Panc1 (cell line): ENCODE measurements around the gene CYRIA. TPM values are rescaled to one million over a fixed set of nuclear protein-coding genes. Genes with fewer than 3 reads are reported as not detected.

Source experiments
- ATAC-seq: fragments of 200-7000 bp; cut with Tn5 transposase; 2 replicates; pipeline ENCODE4 v1.9.1; 2020; ENCODE audit warnings: mild to moderate bottlenecking, moderate library complexity
- BruUV-seq: library from RNA; stranded (reverse); fragments of 400-500 nt; replicated peaks from 2 replicates; lab custom pipeline; 2021; lab: Mats Ljungman, UMichigan
- CTCF ChIA-PET: fragments of 300-600 bp; sonication (Branson Sonifier 250); formaldehyde crosslinking; loops from one replicate; lab custom pipeline; 2022; ENCODE audit warnings: antibody characterized with exemption; lab: Charles Lee
- POLR2A ChIA-PET: fragments of 300-600 bp; sonication (Branson Sonifier 250); formaldehyde crosslinking; loops from one replicate; lab custom pipeline; 2022; ENCODE audit warnings: antibody characterized with exemption; lab: Charles Lee
- DNase-seq: peaks from one replicate; pipeline ENCODE4 v3.0.0-alpha.2; 2010; ENCODE audit warnings: low read depth, low spot score
- H3K27ac ChIP-seq: 2 replicates; pipeline ENCODE4 v1.5.1; 2011; ENCODE audit warnings: mild to moderate bottlenecking, low read length, inconsistent platforms
- H3K27me3 ChIP-seq: fragments of 200-500 bp; sonication (Bioruptor generic); 2 replicates; pipeline ENCODE4 v1.6.0; 2014; ENCODE audit warnings: low read length, inconsistent platforms; ENCODE audit not compliant: control insufficient read depth, insufficient read depth
- H3K36me3 ChIP-seq: fragments of 200-500 bp; sonication (Bioruptor generic); 2 replicates; pipeline ENCODE4 v1.5.1; 2014; ENCODE audit warnings: inconsistent platforms, mild to moderate bottlenecking, low read length, moderate library complexity; ENCODE audit not compliant: control insufficient read depth, insufficient read depth
- H3K4me1 ChIP-seq: 2 replicates; pipeline ENCODE4 v1.5.1; 2011; ENCODE audit warnings: inconsistent platforms, mild to moderate bottlenecking, low read length, moderate library complexity; ENCODE audit not compliant: control insufficient read depth, insufficient read depth
- H3K4me3 ChIP-seq, 2 experiments: 2 replicates each; pipeline ENCODE4 v1.5.1; 2011 to 2012; ENCODE audit warnings: low read depth in 2 of 2, low read length in 2 of 2, mild to moderate bottlenecking in 2 of 2, inconsistent platforms in 1 of 2, moderate library complexity in 1 of 2
- H3K9me3 ChIP-seq: fragments of 200-500 bp; sonication (Bioruptor generic); 2 replicates; pipeline ENCODE4 v1.5.1; 2014; ENCODE audit warnings: low read depth, mild to moderate bottlenecking, inconsistent platforms, low read length, moderate library complexity; ENCODE audit not compliant: control insufficient read depth, insufficient read depth
- POLR2AphosphoS5 ChIP-seq: IDR thresholded peaks from 2 replicates; pipeline ENCODE4 v1.6.1; 2012; ENCODE audit warnings: mild to moderate bottlenecking, low read depth, low read length, moderate library complexity
- SIN3A ChIP-seq: IDR thresholded peaks from 2 replicates; pipeline ENCODE4 v1.6.1; 2012; ENCODE audit warnings: low read depth, mild to moderate bottlenecking, low read length, moderate library complexity, borderline replicate concordance; ENCODE audit not compliant: insufficient read depth
- TCF7L2 ChIP-seq: IDR thresholded peaks from 2 replicates; pipeline ENCODE4 v1.6.1; 2011; ENCODE audit warnings: mild to moderate bottlenecking, low read depth, low read length, inconsistent platforms
- in situ Hi-C: cut with HindIII; loops from 2 replicates; pipeline ENCODE4 v1.10.0; 2016; ENCODE audit warnings: low sequenced_read_pairs, low pct_unique_long_range_greater_than_20kb
- intact Hi-C: fragments of 100-400 bp; cut with micrococcal nuclease; formaldehyde crosslinking; loops from one replicate; pipeline ENCODE4 v1.10.0; 2022; ENCODE audit not compliant: unreplicated experiment
- total RNA-seq: library from RNA; stranded (reverse); gene quantifications from one replicate; pipeline ENCODE4 v1.2.1, GENCODE V29; 2021; ENCODE audit not compliant: unreplicated experiment
- TF ChIP-seq, protein P1 (sequence below): fragments of 450-650 bp; IDR thresholded peaks from 2 replicates; pipeline ENCODE4 v1.5.1; 2017; ENCODE audit warnings: mild to moderate bottlenecking
- TF ChIP-seq, protein P2 (sequence below), 2 experiments: IDR thresholded peaks; 2 replicates each; pipeline ENCODE4 v1.6.1; 2011 to 2012; ENCODE audit warnings: low read depth in 2 of 2, control low read depth in 1 of 2, low read length in 1 of 2, mild to moderate bottlenecking in 1 of 2, moderate library complexity in 1 of 2; ENCODE audit not compliant: insufficient read depth in 1 of 2

The CYRIA gene
- total RNA-seq, 1 experiment from 2014 or later: 0.13 TPM

DNA sequence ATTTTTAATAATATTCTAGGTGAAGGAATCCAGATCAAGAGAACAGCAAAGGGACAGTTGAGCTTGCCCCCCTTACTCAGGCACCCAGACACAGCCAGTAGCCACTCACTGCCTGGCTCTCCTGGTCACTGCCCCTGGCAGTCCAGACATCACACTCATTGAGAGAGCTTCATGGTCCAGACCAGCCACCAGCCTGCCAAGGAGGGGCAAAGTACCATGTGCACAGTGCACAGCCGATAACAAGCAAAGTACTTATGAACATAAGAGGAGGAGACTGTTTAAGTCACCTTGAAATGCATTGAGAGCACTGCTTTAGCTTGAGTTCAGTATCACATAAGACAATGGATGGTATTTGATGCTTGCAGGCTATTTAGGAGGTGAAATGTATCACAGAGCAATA lies 21.6 kb upstream of the CYRIA start:
- no peaks in the 10 kb centered on the region for H3K4me1 ChIP-seq
- no peak overlapping the region for H3K4me3 ChIP-seq
- H3K27ac ChIP-seq: no peak overlapping the region
- POLR2A ChIA-PET: no interaction called here
- no TSS peak for BruUV-seq
- in situ Hi-C loops (no loop called here), intact Hi-C loops (no loop called here)
- no peak for DNase-seq
- ATAC-seq: no peak
- TF ChIP-seq SIN3A: no peak
- TF ChIP-seq, protein P1, sequence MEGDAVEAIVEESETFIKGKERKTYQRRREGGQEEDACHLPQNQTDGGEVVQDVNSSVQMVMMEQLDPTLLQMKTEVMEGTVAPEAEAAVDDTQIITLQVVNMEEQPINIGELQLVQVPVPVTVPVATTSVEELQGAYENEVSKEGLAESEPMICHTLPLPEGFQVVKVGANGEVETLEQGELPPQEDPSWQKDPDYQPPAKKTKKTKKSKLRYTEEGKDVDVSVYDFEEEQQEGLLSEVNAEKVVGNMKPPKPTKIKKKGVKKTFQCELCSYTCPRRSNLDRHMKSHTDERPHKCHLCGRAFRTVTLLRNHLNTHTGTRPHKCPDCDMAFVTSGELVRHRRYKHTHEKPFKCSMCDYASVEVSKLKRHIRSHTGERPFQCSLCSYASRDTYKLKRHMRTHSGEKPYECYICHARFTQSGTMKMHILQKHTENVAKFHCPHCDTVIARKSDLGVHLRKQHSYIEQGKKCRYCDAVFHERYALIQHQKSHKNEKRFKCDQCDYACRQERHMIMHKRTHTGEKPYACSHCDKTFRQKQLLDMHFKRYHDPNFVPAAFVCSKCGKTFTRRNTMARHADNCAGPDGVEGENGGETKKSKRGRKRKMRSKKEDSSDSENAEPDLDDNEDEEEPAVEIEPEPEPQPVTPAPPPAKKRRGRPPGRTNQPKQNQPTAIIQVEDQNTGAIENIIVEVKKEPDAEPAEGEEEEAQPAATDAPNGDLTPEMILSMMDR: no peak
- no peak for TF ChIP-seq TCF7L2
- TF ChIP-seq, protein P2, sequence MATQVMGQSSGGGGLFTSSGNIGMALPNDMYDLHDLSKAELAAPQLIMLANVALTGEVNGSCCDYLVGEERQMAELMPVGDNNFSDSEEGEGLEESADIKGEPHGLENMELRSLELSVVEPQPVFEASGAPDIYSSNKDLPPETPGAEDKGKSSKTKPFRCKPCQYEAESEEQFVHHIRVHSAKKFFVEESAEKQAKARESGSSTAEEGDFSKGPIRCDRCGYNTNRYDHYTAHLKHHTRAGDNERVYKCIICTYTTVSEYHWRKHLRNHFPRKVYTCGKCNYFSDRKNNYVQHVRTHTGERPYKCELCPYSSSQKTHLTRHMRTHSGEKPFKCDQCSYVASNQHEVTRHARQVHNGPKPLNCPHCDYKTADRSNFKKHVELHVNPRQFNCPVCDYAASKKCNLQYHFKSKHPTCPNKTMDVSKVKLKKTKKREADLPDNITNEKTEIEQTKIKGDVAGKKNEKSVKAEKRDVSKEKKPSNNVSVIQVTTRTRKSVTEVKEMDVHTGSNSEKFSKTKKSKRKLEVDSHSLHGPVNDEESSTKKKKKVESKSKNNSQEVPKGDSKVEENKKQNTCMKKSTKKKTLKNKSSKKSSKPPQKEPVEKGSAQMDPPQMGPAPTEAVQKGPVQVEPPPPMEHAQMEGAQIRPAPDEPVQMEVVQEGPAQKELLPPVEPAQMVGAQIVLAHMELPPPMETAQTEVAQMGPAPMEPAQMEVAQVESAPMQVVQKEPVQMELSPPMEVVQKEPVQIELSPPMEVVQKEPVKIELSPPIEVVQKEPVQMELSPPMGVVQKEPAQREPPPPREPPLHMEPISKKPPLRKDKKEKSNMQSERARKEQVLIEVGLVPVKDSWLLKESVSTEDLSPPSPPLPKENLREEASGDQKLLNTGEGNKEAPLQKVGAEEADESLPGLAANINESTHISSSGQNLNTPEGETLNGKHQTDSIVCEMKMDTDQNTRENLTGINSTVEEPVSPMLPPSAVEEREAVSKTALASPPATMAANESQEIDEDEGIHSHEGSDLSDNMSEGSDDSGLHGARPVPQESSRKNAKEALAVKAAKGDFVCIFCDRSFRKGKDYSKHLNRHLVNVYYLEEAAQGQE (IDR thresholded peaks at IDR 0.05; ENCODE audit: insufficient read depth in 1 of 2, low read depth in 2 of 2, low read length in 1 of 2): no peak
- no peak for TF ChIP-seq POLR2AphosphoS5
- CTCF ChIA-PET: no interaction called here
- no peaks in the 10 kb centered on the region for H3K9me3 ChIP-seq
- no peaks in the 10 kb centered on the region for H3K27me3 ChIP-seq
- no peaks in the 10 kb centered on the region for H3K36me3 ChIP-seq

DNA sequence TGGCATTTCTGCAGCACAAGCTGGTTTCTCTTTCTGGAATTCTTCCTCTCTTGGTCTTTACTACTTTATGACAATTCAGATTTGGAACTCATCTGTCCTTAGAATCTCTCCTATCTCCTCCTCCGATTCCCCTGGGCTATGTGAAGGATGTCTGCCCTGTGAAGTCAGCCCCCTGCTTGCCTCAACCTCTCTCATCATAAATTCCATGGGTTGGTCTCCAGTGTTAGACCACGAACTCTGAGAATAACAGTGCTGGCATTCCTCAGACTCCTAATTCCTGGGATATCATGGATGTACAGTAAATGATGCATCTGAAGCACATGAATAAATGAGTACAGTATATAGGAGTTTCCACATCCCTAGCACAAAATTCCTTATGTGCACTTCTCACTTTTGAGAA lies 21.0 kb upstream of the CYRIA start:
- CTCF ChIA-PET: no interaction called here
- Histone ChIP-seq H3K4me1 (no peaks in the 10 kb centered on the region), H3K27me3 (no peaks in the 10 kb centered on the region), H3K4me3 (no peak overlapping the region), H3K27ac (no peak overlapping the region), H3K9me3 (no peaks in the 10 kb centered on the region), H3K36me3 (no peaks in the 10 kb centered on the region)
- DNase-seq (no peak), ATAC-seq (no peak)
- in situ Hi-C loops: no loop called here
- intact Hi-C loops: no loop called here
- POLR2A ChIA-PET: no interaction called here
- TF ChIP-seq POLR2AphosphoS5 (no peak), SIN3A (no peak)
- TF ChIP-seq, protein P2 (IDR thresholded peaks at IDR 0.05; ENCODE audit: insufficient read depth in 1 of 2, low read depth in 2 of 2, low read length in 1 of 2): no peak
- BruUV-seq: no TSS peak
